ENCODE data around the gene FARP1.
"Not testable (repeated sequence)": the region's sequence is repeated elsewhere in the genome, so short reads cannot be mapped to it uniquely, and the experiment has no call there.

FARP1 gene

DNA sequence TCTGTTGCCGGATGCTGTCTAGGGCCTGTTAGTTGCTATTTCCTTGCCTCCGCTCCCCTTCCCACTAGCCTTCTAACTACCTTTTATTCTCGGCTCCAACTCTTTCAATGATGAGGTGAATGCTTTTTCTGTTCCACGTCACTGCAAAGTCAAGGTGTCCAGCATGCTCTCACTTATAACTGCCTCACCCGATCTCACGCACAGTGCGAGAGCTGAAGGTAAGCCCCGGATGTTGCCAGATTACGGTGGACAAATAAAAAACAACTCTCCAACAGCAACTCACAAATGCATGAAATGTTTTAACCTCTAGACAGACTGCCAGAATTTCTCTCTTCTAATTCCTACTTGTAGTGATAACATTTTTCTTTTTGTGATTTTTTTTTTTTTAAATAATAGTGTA, 264.1 kb downstream of the FARP1 start:
- no peak for DNase-seq

DNA sequence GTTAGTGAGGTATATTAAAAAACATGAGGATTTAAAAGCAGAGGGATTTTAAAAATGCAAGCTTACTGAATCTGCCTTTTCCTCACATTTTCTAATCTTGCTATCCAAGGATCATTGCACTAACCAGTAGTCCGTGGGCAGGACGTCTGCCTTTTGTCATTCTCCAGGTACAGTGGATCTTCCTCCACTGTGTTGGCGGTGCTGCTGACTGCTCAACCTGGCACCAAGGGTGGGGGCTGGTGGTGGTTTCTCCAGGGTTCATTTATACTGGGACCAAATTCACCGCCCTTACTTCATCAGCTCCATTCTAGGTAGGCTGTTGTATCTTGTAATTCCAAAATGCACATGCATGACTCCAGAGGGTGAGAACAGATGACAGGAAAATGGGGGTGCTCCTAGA, 264.7 kb downstream of the FARP1 start:
- DNase-seq, result no peak

- DNase-seq, result no peak
Observed at GRCh38 chr13:98409281-98409680, 266.4 kb downstream of the FARP1 start.

DNA sequence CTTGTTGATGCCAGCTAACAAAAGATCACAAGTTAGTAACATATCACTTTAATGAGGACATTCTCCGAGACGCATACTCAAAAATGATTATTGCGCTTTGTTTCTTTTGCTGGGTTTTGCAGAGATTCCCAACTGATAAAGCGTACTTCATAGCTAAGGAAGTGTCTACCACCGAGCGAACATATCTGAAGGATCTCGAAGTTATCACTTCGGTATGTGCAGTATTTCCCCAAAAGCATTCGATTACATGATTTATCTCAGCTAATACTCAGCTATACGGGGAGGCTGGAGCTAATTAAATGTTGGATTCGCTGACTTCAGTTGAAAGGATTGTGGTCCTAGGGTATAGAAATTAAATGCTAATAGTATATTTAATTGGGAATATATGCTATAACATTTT, 267.7 kb downstream of the FARP1 start:
- no peak for DNase-seq

GRCh38 chr13:98411013-98411412, 268.1 kb downstream of the FARP1 start:
- DNase-seq, result no peak

- DNase-seq, result no peak
Observed at GRCh38 chr13:98411617-98412265, 268.8 kb downstream of the FARP1 start.

GRCh38 chr13:98413278-98413677, 270.4 kb downstream of the FARP1 start:
- not testable (repeated sequence) for DNase-seq

GRCh38 chr13:98413796-98414195, 270.9 kb downstream of the FARP1 start:
- DNase-seq, result no peak

DNA sequence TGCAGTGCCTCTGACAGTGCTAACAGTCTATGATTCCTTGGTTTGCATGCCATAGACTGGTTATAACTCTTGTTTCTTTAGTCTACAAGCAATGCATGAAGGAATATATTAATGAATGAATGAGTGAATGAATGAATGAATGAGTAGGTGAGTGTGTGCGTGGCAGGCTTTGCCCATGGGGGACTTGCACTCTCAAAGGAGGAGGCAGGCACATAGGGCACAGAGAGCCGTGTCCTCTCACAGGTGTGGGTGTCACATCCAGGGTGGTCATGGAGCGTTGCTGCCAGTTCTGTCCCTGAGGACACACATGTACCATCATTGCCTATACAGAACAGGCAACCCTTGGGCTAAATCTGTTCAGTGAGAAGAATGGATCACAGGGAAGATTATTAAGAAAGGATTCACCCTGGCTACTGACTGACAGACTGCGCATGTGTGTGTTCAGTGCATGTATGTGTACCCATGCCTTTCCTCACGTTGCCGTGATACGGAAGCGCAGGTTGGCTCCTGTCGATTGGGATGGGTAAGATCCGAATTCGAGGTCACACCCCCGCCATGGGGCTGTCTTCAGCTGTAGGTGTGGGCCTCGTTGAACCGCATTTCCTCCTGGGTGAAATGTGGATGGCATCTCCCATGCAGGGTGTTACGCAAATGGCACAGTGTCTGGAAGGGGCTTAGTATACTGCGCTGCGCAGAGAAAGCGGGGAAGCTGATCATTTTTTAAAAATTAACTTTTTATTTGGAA, 272.6 kb downstream of the FARP1 start:
- DNase-seq, result no peak

GRCh38 chr13:98416408-98416807, 273.5 kb downstream of the FARP1 start:
- no peak for DNase-seq

DNA sequence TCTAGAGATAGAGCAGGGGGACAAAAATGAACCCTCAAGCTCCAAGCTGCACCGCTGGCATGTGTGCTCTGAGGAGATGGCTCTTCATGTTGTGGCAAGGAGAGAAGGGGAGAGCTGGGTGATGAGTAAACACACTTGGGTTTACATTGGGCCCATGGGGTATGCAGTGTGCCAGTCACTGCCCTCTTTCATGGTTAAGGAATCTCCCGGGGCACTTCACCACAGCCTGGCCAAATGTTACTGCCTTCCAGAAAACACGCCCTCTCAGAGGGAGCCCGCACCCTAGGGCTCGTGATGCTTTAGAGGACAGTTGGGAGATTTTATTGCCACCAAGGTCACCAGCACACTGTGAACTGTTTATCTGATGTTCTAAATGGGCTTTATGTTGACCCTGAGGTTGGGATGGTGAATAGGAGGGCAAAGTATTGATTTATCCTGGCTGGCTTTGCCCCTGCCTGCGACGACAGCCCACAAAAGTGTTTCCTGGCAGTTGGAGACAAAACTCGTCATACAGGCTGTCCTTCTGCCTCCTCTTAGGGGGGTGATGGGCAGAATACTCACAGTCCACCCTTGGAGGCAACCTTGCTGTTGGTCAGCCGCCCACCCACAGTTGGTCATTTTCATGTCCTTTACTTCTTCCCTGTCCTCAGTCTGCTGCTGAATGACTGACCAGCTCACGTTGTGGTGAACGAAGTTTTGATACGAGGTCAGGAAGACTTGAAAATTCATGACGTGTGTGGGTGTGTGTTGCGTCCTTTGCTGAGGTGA, 277.1 kb downstream of the FARP1 start:
- DNase-seq, result no peak

DNA sequence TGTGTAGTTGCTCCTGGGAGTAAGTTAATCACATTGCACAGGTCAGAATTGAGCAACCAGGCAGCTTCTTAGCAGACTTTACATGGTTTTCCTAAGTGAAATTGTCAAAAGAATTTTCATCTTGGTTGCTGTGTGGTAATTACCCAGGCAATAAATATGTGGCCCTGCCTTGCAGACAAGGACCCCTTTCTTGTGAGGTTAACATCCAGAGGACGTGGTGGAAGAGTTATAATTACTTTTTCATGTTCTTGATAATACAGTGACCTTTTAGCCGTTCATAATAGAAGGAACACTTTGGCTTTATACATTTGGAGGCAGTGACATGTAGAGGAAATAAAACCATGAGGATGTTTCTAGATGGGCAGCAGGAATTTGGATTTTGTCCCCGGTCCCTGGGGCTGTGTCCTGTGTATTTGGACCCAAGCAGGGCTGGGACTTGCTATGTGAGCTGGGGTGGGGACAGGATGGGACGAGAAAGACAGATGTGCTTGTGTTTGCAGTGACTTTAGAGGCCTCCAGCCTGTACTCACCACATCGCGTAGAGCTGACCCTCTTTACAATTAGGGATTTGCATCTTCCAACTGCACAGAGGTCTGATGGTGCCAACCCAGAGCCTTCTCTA, 277.8 kb downstream of the FARP1 start:
- no peak for DNase-seq

- DNase-seq, result no peak
Observed at GRCh38 chr13:98422046-98422445, 279.2 kb downstream of the FARP1 start.

- DNase-seq, result no peak
Observed at GRCh38 chr13:98423417-98423816, 280.5 kb downstream of the FARP1 start.

DNA sequence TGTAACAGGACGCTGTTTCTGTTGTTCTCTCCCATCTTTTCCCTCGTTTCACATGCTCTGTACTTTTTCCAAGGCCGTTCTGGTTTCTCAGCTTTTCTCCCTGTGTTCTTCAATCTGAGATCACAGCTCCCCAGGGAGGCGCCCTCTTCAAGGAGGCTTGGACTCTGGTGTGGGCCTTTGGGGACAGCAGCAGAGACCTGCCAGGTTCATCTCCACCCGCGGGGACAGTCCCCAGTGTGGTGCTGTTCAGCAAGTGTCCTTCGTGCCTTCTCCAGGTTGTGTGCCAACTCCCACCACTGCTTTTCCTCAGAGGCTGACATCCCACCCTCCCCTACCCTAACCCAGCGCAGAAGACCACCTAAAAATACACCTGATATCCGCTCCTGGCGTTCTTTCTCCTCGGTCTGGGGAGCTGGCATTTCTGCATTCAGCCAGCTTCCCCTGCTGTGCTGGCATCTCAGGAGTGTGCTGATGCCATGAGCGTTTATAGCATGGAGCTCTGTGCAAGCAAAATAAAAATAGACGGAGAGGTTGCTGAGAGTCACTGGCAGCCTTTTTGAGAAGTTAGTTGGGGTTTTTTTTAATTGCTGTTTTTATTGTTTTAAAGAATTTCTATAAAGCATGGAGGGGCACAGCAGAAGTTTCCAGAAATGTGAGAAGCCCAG, 284.6 kb downstream of the FARP1 start:
- no peak for DNase-seq

GRCh38 chr13:98428256-98428966, 285.5 kb downstream of the FARP1 start:
- DNase-seq, result no peak

GRCh38 chr13:98429081-98429480, 286.2 kb downstream of the FARP1 start:
- DNase-seq, result no peak

- no peak for DNase-seq
Observed at GRCh38 chr13:98429531-98429930, 286.6 kb downstream of the FARP1 start.

- DNase-seq, result no peak
Observed at GRCh38 chr13:98429977-98430736, 287.3 kb downstream of the FARP1 start.

DNA sequence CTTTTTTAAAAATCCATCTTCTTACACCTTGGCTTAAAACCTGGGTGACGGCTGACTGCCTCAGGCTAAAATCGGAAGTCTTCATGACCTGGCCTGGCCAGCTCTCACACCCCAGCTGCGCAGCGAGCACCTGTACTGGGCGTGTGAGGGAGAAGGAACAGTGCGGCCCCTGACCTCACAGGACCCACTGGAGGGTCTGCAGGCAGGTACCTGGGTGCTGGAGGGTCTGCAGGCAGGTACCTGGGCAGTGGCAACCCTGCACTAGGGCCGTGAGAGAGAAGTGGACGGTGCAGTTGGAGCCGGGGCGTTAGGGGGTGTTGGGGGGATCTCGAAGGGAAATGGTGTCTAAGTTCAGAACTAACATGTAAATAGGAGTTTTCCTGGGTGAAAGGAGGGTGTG, 289.7 kb downstream of the FARP1 start:
- no peak for DNase-seq

GRCh38 chr13:98433654-98434053, 290.8 kb downstream of the FARP1 start:
- no peak for DNase-seq
